HCT116 (cell line): ENCODE data around the gene PHTF1. TPM values are rescaled to one million over a fixed set of nuclear protein-coding genes. Genes with fewer than 3 reads are reported as not detected.

Experiments used
- ATAC-seq: fragments of 200-7000 bp; cut with Tn5 transposase; 2 replicates; pipeline ENCODE4 v1.9.1; 2020; ENCODE audit warnings: mild to moderate bottlenecking, moderate library complexity
- BruUV-seq: library from RNA; stranded (reverse); fragments of 400-500 nt; replicated peaks from 2 replicates; lab custom pipeline; 2021; lab: Mats Ljungman, UMichigan
- CTCF ChIA-PET: fragments of 300-600 bp; sonication (Branson Sonifier 250); formaldehyde crosslinking; loops from one replicate; lab custom pipeline; 2021; ENCODE audit warnings: antibody characterized with exemption; lab: Charles Lee
- POLR2A ChIA-PET: fragments of 300-600, 350-600 bp; sonication (Branson Sonifier 250); formaldehyde crosslinking; loops from one replicate; lab custom pipeline; 2021; ENCODE audit warnings: antibody characterized with exemption; lab: Charles Lee
- RAD21 ChIA-PET, 2 experiments: fragments of 300-600 bp; sonication (Branson Sonifier 250); formaldehyde crosslinking; loops; one replicate each; lab custom pipeline; 2023; ENCODE audit warnings: low total read pairs in 2 of 2; ENCODE audit not compliant: uncharacterized antibody in 2 of 2, unreplicated experiment in 2 of 2, low non-redundant PET in 1 of 2; lab: Charles Lee
- DNase-seq: peaks from one replicate; pipeline ENCODE4 v3.0.0-alpha.2; 2010; ENCODE audit warnings: low read depth, low spot score
- H2AFZ ChIP-seq: fragments of 200-600 bp; shearing (Covaris generic), sonication (generic); 2 replicates; pipeline ENCODE4 v1.6.1; 2017; ENCODE audit warnings: low read depth, mixed run types, mixed read lengths, antibody characterized with exemption, low read length; ENCODE audit not compliant: poor library complexity, severe bottlenecking
- H3K27ac ChIP-seq: 2 replicates; pipeline ENCODE4 v1.5.1; 2012; ENCODE audit warnings: low read depth, low read length
- H3K27me3 ChIP-seq: fragments of 200-600 bp; sonication (generic); 2 replicates; pipeline ENCODE4 v1.6.1; 2016; ENCODE audit warnings: mixed run types, low read length, mixed read lengths; ENCODE audit not compliant: insufficient read depth
- H3K36me3 ChIP-seq, 2 experiments: fragments of 200-500 bp in 1 of 2; fragments of 200-600 bp in 1 of 2; sonication (Bioruptor generic) in 1 of 2; sonication (generic) in 1 of 2; 2 replicates each; pipeline versions ENCODE4 v1.5.1 to v1.6.1; 2014 to 2016; ENCODE audit warnings: low read length in 2 of 2, inconsistent platforms in 1 of 2, mixed read lengths in 1 of 2, mixed run types in 1 of 2; ENCODE audit not compliant: insufficient read depth in 2 of 2, control insufficient read depth in 1 of 2
- H3K4me1 ChIP-seq, 2 experiments: fragments of 200-600 bp in 1 of 2; sonication (generic) in 1 of 2; 2 replicates each; pipeline versions ENCODE4 v1.5.1 to v1.6.1; 2012 to 2017; ENCODE audit warnings: low read length in 2 of 2, inconsistent platforms in 1 of 2, mild to moderate bottlenecking in 1 of 2, mixed read lengths in 1 of 2, mixed run types in 1 of 2, moderate library complexity in 1 of 2; ENCODE audit not compliant: insufficient read depth in 2 of 2, control insufficient read depth in 1 of 2
- H3K4me2 ChIP-seq: fragments of 200-600 bp; sonication (generic); 2 replicates; pipeline ENCODE4 v1.6.1; 2017; ENCODE audit warnings: mixed run types, low read length, mixed read lengths
- H3K4me3 ChIP-seq, 2 experiments: fragments of 200-600 bp in 1 of 2; sonication (generic) in 1 of 2; replicated peaks in 1 of 2; 2 replicates each; pipeline ENCODE4 v1.5.1; 2011 to 2016; ENCODE audit warnings: low read length in 2 of 2, control low read depth in 1 of 2, low read depth in 1 of 2, mild to moderate bottlenecking in 1 of 2, mixed read lengths in 1 of 2, mixed run types in 1 of 2
- H3K79me2 ChIP-seq: fragments of 200-600 bp; sonication (generic); 2 replicates; pipeline ENCODE4 v1.6.1; 2017; ENCODE audit warnings: mild to moderate bottlenecking, mixed run types, low read length, moderate library complexity, mixed read lengths; ENCODE audit not compliant: insufficient read depth
- H3K9ac ChIP-seq: fragments of 200-600 bp; sonication (generic); 2 replicates; pipeline ENCODE4 v1.6.1; 2016; ENCODE audit warnings: low read length, mixed read lengths
- H3K9me2 ChIP-seq: fragments of 200-600 bp; sonication (generic), shearing (Covaris generic); 2 replicates; pipeline ENCODE4 v1.6.1; 2017; ENCODE audit warnings: mixed run types, mild to moderate bottlenecking, moderate library complexity; ENCODE audit not compliant: insufficient read depth
- H3K9me3 ChIP-seq, 2 experiments: fragments of 200-500 bp in 1 of 2; fragments of 200-600 bp in 1 of 2; sonication (Bioruptor generic) in 1 of 2; sonication (generic) in 1 of 2; 2 replicates each; pipeline ENCODE4 v1.6.1; 2014 to 2017; ENCODE audit warnings: low read length in 2 of 2, mixed read lengths in 2 of 2, inconsistent platforms in 1 of 2, low read depth in 1 of 2, mild to moderate bottlenecking in 1 of 2, mixed run types in 1 of 2, moderate library complexity in 1 of 2; ENCODE audit not compliant: control insufficient read depth in 1 of 2, insufficient read depth in 1 of 2
- H4K20me1 ChIP-seq: fragments of 200-600 bp; sonication (generic), shearing (Covaris generic); 2 replicates; pipeline ENCODE4 v1.6.1; 2017; ENCODE audit warnings: mixed run types, mild to moderate bottlenecking, moderate library complexity; ENCODE audit not compliant: insufficient read depth
- CBX3 ChIP-seq: IDR thresholded peaks from 2 replicates; pipeline ENCODE4 v1.6.1; 2012; ENCODE audit warnings: low read depth
- CEBPB ChIP-seq: IDR thresholded peaks from 2 replicates; pipeline ENCODE4 v1.6.1; 2012; ENCODE audit warnings: low read depth
- CTCF ChIP-seq, 3 experiments: fragments of 200-600 bp in 1 of 3; sonication (generic) in 1 of 3; IDR thresholded peaks in 2 of 3; conservative IDR thresholded peaks in 1 of 3; 2 replicates each; pipeline ENCODE4 v1.5.1; 2012 to 2017; ENCODE audit warnings: low read depth in 2 of 3, low read length in 2 of 3, antibody characterized with exemption in 1 of 3, borderline replicate concordance in 1 of 3, control low read depth in 1 of 3, mild to moderate bottlenecking in 1 of 3, mixed read lengths in 1 of 3, mixed run types in 1 of 3, moderate library complexity in 1 of 3; ENCODE audit not compliant: insufficient read depth in 1 of 3
- ELF1 ChIP-seq: IDR thresholded peaks from 2 replicates; pipeline ENCODE4 v1.6.1; 2012; ENCODE audit warnings: low read depth, borderline replicate concordance
- EZH2phosphoT487 ChIP-seq: fragments of 200-600 bp; IDR thresholded peaks from 2 replicates; pipeline ENCODE4 v1.6.1; 2018; ENCODE audit warnings: antibody characterized with exemption, borderline replicate concordance
- FOSL1 ChIP-seq: IDR thresholded peaks from 2 replicates; pipeline ENCODE4 v1.6.1; 2012; ENCODE audit warnings: low read depth
- JUND ChIP-seq: IDR thresholded peaks from 2 replicates; pipeline ENCODE4 v1.6.1; 2012
- MAX ChIP-seq: IDR thresholded peaks from 2 replicates; pipeline ENCODE4 v1.6.1; 2012
- POLR2A ChIP-seq: IDR thresholded peaks from 2 replicates; pipeline ENCODE4 v1.7.0; 2011; ENCODE audit warnings: borderline replicate concordance; ENCODE audit not compliant: insufficient read depth, insufficient read length; ENCODE audit errors: extremely low read depth
- POLR2AphosphoS5 ChIP-seq: IDR thresholded peaks from 2 replicates; pipeline ENCODE4 v1.6.1; 2011; ENCODE audit warnings: mild to moderate bottlenecking, low read depth, low read length, moderate library complexity
- RAD21 ChIP-seq: IDR thresholded peaks from 2 replicates; pipeline ENCODE4 v1.6.1; 2012; ENCODE audit warnings: low read depth, mild to moderate bottlenecking
- SIN3A ChIP-seq: IDR thresholded peaks from 2 replicates; pipeline ENCODE4 v1.6.1; 2012; ENCODE audit warnings: low read depth
- SP1 ChIP-seq: IDR thresholded peaks from 2 replicates; pipeline ENCODE4 v1.6.1; 2012; ENCODE audit warnings: low read depth
- TCF7L2 ChIP-seq: IDR thresholded peaks from 2 replicates; pipeline ENCODE4 v1.7.0; 2011; ENCODE audit warnings: borderline replicate concordance, inconsistent platforms; ENCODE audit not compliant: insufficient read depth, insufficient read length; ENCODE audit errors: extremely low read depth
- YY1 ChIP-seq: IDR thresholded peaks from 2 replicates; pipeline ENCODE4 v1.6.1; 2011; ENCODE audit warnings: low read length, low read depth, moderate library complexity, mild to moderate bottlenecking; ENCODE audit not compliant: insufficient replicate concordance; ENCODE audit errors: extremely low read depth
- ZBTB33 ChIP-seq: IDR thresholded peaks from 2 replicates; pipeline ENCODE4 v1.6.1; 2011; ENCODE audit warnings: mild to moderate bottlenecking, low read length, moderate library complexity; ENCODE audit not compliant: insufficient replicate concordance; ENCODE audit errors: extremely low read depth
- ZNF274 ChIP-seq: fragments of 200-500 bp; sonication (Bioruptor generic); IDR thresholded peaks from 2 replicates; pipeline ENCODE4 v1.6.1; 2014; ENCODE audit warnings: mild to moderate bottlenecking, low read depth, low read length, inconsistent platforms
- intact Hi-C: fragments of 100-400 bp; cut with micrococcal nuclease; formaldehyde crosslinking; loops from 2 replicates; pipeline ENCODE4 v1.10.0; 2022
- total RNA-seq: library from RNA; stranded (reverse); gene quantifications from one replicate; pipeline ENCODE4 v1.2.1, GENCODE V29; 2021; ENCODE audit not compliant: unreplicated experiment

PHTF1 gene
- total RNA-seq, 1 experiment from 2014 or later = 11.4 TPM

- no peaks in the 10 kb centered on the region for H3K79me2 ChIP-seq
- no peak overlapping the region for H3K4me2 ChIP-seq
- RAD21 ChIA-PET = no interaction called here
- H2AFZ ChIP-seq = no peak overlapping the region
- ATAC-seq (no peak), DNase-seq (no peak)
- no peak overlapping the region for H3K27ac ChIP-seq
- intact Hi-C loops = loop anchor here (10.0 kb wide), 1 partner anchor 215 kb away; no protein-coding TSS in a partner anchor
- H4K20me1 ChIP-seq = no peaks in the 10 kb centered on the region
- no peaks in the 10 kb centered on the region for H3K27me3 ChIP-seq
- CTCF ChIA-PET = no interaction called here
- H3K9me3 ChIP-seq = no peaks in the 10 kb centered on the region
- no peaks in the 10 kb centered on the region for H3K36me3 ChIP-seq
- H3K4me3 ChIP-seq = no peak overlapping the region
- BruUV-seq = no TSS peak
- H3K9me2 ChIP-seq = no peaks in the 10 kb centered on the region
- TF ChIP-seq SIN3A (no peak), SP1 (no peak), ELF1 (no peak)
- TF ChIP-seq, all 23 proteins: peak for 0
- no peak overlapping the region for H3K9ac ChIP-seq
- POLR2A ChIA-PET = no interaction called here
- no peaks in the 10 kb centered on the region for H3K4me1 ChIP-seq
Measured at GRCh38 chr1:113669988-113670387, 89.3 kb downstream of the PHTF1 start.

GRCh38 chr1:113666126-113666525 is 93.2 kb downstream of the PHTF1 start:
- TF ChIP-seq JUND (no peak), MAX (no peak), POLR2A (no peak), FOSL1 (no peak), RAD21 (no peak), CEBPB (no peak), ZBTB33 (no peak), ZNF274 (no peak), POLR2AphosphoS5 (no peak), EZH2phosphoT487 (no peak), CBX3 (no peak), TCF7L2 (no peak), ELF1 (no peak), CTCF (IDR thresholded peaks at IDR 0.05 in 2 of 3, conservative IDR thresholded peaks at IDR 0.05 in 1 of 3; ENCODE audit: borderline replicate concordance in 1 of 3, insufficient read depth in 1 of 3, low read depth in 2 of 3, low read length in 2 of 3) (no peak), YY1 (no peak)
- TF ChIP-seq, all 23 proteins: peak for 0
- CTCF ChIA-PET = no interaction called here
- H3K79me2 ChIP-seq = no peaks in the 10 kb centered on the region
- no peaks in the 10 kb centered on the region for H3K9me2 ChIP-seq
- RAD21 ChIA-PET = no interaction called here
- POLR2A ChIA-PET = no interaction called here
- BruUV-seq = no TSS peak
- no peak overlapping the region for H3K9ac ChIP-seq
- peaks cover 3 to 10% of the 10 kb centered on the region in 2 experiments; a peak in 3 of 4 replicates for H3K4me1 ChIP-seq
- H4K20me1 ChIP-seq = no peaks in the 10 kb centered on the region
- H2AFZ ChIP-seq = no peak overlapping the region
- H3K27ac ChIP-seq = no peak overlapping the region
- ATAC-seq (no peak), DNase-seq (no peak)
- H3K4me2 ChIP-seq = no peak overlapping the region
- H3K36me3 ChIP-seq = no peaks in the 10 kb centered on the region
- intact Hi-C loops = no loop called here
- H3K27me3 ChIP-seq = no peaks in the 10 kb centered on the region
- H3K9me3 ChIP-seq = no peaks in the 10 kb centered on the region
- no peak overlapping the region for H3K4me3 ChIP-seq
